PFSK-1 (cell line): ENCODE results near the gene FAM149A.

ENCODE experiments used
- FOXP2 ChIP-seq: optimal IDR thresholded peaks from 2 replicates; pipeline ENCODE3; 2011; ENCODE audit warnings: borderline replicate concordance, control low read depth, inconsistent platforms; ENCODE audit not compliant: insufficient read depth; ENCODE audit errors: extremely low read length, extremely low read depth
- POLR2AphosphoS5 ChIP-seq: IDR thresholded peaks from 2 replicates; pipeline ENCODE4 v1.6.1; 2012; ENCODE audit warnings: low read depth, mild to moderate bottlenecking, control low read depth, low read length, moderate library complexity
- SIN3A ChIP-seq: IDR thresholded peaks from 2 replicates; pipeline ENCODE4 v1.6.1; 2012; ENCODE audit warnings: mild to moderate bottlenecking, low read length, moderate library complexity, borderline replicate concordance; ENCODE audit not compliant: insufficient read depth
- TAF1 ChIP-seq: IDR thresholded peaks from 2 replicates; pipeline ENCODE4 v1.6.1; 2012; ENCODE audit warnings: low read length, control low read depth, borderline replicate concordance; ENCODE audit not compliant: insufficient read depth
- TF ChIP-seq, protein P1 (sequence below), 2 experiments: IDR thresholded peaks; 2 replicates each; pipeline versions ENCODE4 v1.6.1 to v1.8.0; 2011 to 2012; ENCODE audit warnings: low read depth in 2 of 2, low read length in 2 of 2, control low read depth in 1 of 2, inconsistent platforms in 1 of 2, mild to moderate bottlenecking in 1 of 2, moderate library complexity in 1 of 2; ENCODE audit not compliant: insufficient read depth in 1 of 2

FAM149A gene

DNA sequence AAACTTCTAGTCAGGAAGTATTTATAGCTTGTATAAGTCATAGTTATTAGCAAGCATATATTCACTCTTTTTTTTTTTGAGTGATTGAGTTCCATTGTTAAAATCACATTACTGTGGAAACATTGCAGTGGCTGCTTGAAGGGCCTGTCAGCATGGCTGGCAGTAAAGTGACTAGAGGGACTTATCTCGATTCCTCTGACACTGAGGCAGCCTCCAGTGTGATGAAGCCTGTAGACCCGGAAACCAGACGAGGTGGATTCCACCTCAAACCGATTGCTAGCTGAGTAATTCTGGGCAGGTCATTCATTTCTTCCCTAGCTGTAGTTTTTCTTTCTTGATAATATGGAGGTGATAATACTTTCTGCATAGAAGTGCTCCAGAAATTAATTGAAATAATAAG lies 4.7 kb downstream of the FAM149A start:
- TF ChIP-seq, protein P1, sequence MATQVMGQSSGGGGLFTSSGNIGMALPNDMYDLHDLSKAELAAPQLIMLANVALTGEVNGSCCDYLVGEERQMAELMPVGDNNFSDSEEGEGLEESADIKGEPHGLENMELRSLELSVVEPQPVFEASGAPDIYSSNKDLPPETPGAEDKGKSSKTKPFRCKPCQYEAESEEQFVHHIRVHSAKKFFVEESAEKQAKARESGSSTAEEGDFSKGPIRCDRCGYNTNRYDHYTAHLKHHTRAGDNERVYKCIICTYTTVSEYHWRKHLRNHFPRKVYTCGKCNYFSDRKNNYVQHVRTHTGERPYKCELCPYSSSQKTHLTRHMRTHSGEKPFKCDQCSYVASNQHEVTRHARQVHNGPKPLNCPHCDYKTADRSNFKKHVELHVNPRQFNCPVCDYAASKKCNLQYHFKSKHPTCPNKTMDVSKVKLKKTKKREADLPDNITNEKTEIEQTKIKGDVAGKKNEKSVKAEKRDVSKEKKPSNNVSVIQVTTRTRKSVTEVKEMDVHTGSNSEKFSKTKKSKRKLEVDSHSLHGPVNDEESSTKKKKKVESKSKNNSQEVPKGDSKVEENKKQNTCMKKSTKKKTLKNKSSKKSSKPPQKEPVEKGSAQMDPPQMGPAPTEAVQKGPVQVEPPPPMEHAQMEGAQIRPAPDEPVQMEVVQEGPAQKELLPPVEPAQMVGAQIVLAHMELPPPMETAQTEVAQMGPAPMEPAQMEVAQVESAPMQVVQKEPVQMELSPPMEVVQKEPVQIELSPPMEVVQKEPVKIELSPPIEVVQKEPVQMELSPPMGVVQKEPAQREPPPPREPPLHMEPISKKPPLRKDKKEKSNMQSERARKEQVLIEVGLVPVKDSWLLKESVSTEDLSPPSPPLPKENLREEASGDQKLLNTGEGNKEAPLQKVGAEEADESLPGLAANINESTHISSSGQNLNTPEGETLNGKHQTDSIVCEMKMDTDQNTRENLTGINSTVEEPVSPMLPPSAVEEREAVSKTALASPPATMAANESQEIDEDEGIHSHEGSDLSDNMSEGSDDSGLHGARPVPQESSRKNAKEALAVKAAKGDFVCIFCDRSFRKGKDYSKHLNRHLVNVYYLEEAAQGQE (IDR thresholded peaks at IDR 0.05; ENCODE audit: insufficient read depth in 1 of 2, low read depth in 2 of 2, low read length in 2 of 2): no peak
- TF ChIP-seq FOXP2: no peak
- no peak for TF ChIP-seq TAF1
- no peak for TF ChIP-seq POLR2AphosphoS5
- TF ChIP-seq SIN3A: no peak

DNA sequence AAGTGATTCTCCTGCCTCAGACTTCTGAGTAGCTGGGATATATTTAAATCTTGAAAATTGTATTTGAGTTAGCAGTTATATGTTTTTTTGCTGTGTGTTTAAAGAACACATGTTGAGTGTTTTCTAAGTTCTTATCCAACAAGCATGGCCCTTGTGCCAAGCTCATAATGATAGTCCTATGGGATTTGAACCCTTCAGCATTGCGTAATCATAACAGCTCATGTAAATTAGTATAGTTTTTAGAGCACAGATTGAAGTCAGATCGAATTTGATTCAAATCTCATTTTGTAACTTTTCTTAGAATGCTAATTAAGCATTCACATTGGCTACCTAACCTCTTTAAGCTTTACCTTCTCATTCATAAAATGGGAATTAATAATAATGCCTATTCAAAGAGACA lies 12.2 kb downstream of the FAM149A start:
- TF ChIP-seq, protein P1 (IDR thresholded peaks at IDR 0.05; ENCODE audit: insufficient read depth in 1 of 2, low read depth in 2 of 2, low read length in 2 of 2): no peak
- TF ChIP-seq TAF1: no peak
- TF ChIP-seq POLR2AphosphoS5: no peak
- TF ChIP-seq SIN3A: no peak
- no peak for TF ChIP-seq FOXP2

DNA sequence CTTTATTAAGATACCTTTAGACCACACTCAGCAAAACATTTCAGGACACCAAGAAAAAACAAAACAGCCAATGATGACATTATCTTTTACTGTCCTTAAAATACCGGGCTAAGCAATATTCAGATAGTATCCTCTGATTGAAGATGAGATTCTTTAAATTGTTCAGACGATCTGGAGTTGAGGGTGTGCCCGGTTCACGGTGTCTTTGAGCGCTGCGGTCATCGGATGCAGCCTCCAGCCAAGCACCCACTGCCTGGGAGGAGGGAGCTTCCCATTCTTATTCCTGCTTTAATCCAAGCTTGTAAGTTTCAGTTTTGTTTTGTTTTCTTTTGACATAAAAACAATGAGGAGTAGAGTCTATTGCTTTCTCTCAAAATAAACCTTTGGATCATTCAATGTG lies 14.1 kb downstream of the FAM149A start:
- TF ChIP-seq TAF1 (no peak), SIN3A (no peak), POLR2AphosphoS5 (no peak), FOXP2 (no peak)
- TF ChIP-seq, protein P1 (IDR thresholded peaks at IDR 0.05; ENCODE audit: insufficient read depth in 1 of 2, low read depth in 2 of 2, low read length in 2 of 2): no peak

DNA sequence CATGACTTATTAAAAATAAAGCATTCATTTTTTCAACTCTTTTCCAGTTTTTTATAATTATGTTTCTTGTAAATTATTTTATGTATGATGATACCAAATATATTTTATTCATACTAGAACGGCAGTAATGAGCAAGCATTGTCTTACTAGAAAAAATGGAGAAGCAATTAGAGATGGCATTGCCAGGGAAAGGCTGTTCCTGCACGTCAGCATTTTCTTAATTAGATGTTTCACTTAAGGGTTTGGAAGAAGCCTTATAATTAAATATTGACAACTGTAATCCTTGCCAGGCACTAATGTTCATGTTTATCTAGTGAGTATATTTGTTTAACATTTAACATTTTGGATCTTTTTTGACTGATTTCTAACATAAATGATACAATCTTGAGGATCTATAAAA lies 16.6 kb downstream of the FAM149A start:
- TF ChIP-seq, protein P1 (IDR thresholded peaks at IDR 0.05; ENCODE audit: insufficient read depth in 1 of 2, low read depth in 2 of 2, low read length in 2 of 2): no peak

DNA sequence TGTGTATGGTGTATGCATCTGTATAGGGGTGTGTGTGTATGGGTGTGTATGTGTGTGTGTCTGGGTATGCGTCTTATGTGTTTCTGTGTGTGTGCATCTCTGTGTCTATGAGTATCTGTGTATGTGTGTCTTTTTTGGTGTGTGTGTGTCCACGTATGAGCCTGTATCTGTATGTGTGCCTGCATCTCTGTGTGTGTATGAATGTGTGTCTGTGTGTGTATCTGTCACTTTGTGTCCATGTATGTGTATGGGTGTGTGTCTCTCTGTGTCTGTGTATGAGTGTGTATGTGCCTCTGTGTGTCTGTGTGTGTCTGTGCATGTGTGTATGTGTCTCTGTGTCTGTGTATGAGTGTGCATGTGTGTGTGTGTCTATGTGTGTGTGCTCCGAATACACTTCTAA lies 24.3 kb downstream of the FAM149A start:
- TF ChIP-seq, protein P1 (IDR thresholded peaks at IDR 0.05; ENCODE audit: insufficient read depth in 1 of 2, low read depth in 2 of 2, low read length in 2 of 2): no peak
- TF ChIP-seq TAF1 (no peak), POLR2AphosphoS5 (no peak), FOXP2 (no peak), SIN3A (no peak)
